Neuronal stem cell (in vitro differentiated cells): Measurements from ENCODE around the gene TMEM207.

ENCODE experiments used
- DNase-seq: peaks from one replicate; pipeline ENCODE4 v3.0.0-alpha.2; 2013; ENCODE audit warnings: low spot score
- H2AFZ ChIP-seq: one replicate; pipeline ENCODE4 v1.6.1; 2013; ENCODE audit warnings: mild to moderate bottlenecking, low read length, inconsistent platforms
- H2AK5ac ChIP-seq: 2 replicates; pipeline ENCODE4 v1.6.1; 2013; ENCODE audit warnings: low read depth, mild to moderate bottlenecking, inconsistent platforms, low read length, moderate library complexity, mixed read lengths
- H2BK120ac ChIP-seq: 2 replicates; pipeline ENCODE4 v1.6.1; 2013; ENCODE audit warnings: low read depth, mild to moderate bottlenecking, inconsistent platforms, low read length, moderate library complexity, mixed read lengths
- H2BK12ac ChIP-seq: one replicate; pipeline ENCODE4 v1.6.1; 2013; ENCODE audit warnings: low read length, inconsistent platforms
- H2BK15ac ChIP-seq: 2 replicates; pipeline ENCODE4 v1.6.1; 2013; ENCODE audit warnings: mild to moderate bottlenecking, low read length, inconsistent platforms, mixed read lengths
- H2BK5ac ChIP-seq: one replicate; pipeline ENCODE4 v1.6.1; 2013; ENCODE audit warnings: inconsistent platforms, mild to moderate bottlenecking, low read length, moderate library complexity
- H3K14ac ChIP-seq: one replicate; pipeline ENCODE4 v1.6.1; 2013; ENCODE audit warnings: low read length, inconsistent platforms
- H3K18ac ChIP-seq: 2 replicates; pipeline ENCODE4 v1.6.1; 2013; ENCODE audit warnings: low read length, inconsistent platforms
- H3K23ac ChIP-seq: 2 replicates; pipeline ENCODE4 v1.6.1; 2013; ENCODE audit warnings: low read depth, mild to moderate bottlenecking, mixed read lengths, low read length, inconsistent platforms; ENCODE audit not compliant: poor library complexity
- H3K27ac ChIP-seq: replicated peaks from 3 replicates; pipeline ENCODE4 v1.5.1; 2013; ENCODE audit warnings: low read length, inconsistent platforms
- H3K27me3 ChIP-seq, 3 experiments: 2 replicates each; pipeline ENCODE4 v1.6.1; 2013; ENCODE audit warnings: low read length in 3 of 3, mild to moderate bottlenecking in 2 of 3, inconsistent platforms in 1 of 3, low read depth in 1 of 3, mixed read lengths in 1 of 3, moderate library complexity in 1 of 3; ENCODE audit not compliant: control insufficient read depth in 3 of 3, insufficient read depth in 3 of 3
- H3K36me3 ChIP-seq, 2 donors: replicated peaks in 1 of 2; 2 replicates each; pipeline ENCODE4 v1.6.1; 2013; ENCODE audit warnings: low read length in 2 of 2; ENCODE audit not compliant: control insufficient read depth in 2 of 2, insufficient read depth in 2 of 2
- H3K4ac ChIP-seq: 2 replicates; pipeline ENCODE4 v1.6.1; 2013; ENCODE audit warnings: inconsistent platforms, mild to moderate bottlenecking, low read length, moderate library complexity
- H3K4me1 ChIP-seq, 2 donors: 1 replicate in 1 of 2; 2 replicates in 1 of 2; pipeline ENCODE4 v1.6.1; 2013; ENCODE audit warnings: low read length in 2 of 2, low read depth in 1 of 2; ENCODE audit not compliant: control insufficient read depth in 2 of 2, insufficient read depth in 1 of 2
- H3K4me2 ChIP-seq: one replicate; pipeline ENCODE4 v1.6.1; 2013; ENCODE audit warnings: mild to moderate bottlenecking, low read length, inconsistent platforms; ENCODE audit not compliant: insufficient read depth, poor library complexity, severe bottlenecking
- H3K4me3 ChIP-seq, 2 donors: 2 replicates each; pipeline ENCODE4 v1.5.1; 2013; ENCODE audit warnings: low read length in 2 of 2, mild to moderate bottlenecking in 2 of 2, inconsistent platforms in 1 of 2, moderate library complexity in 1 of 2
- H3K79me1 ChIP-seq: one replicate; pipeline ENCODE4 v1.6.1; 2013; ENCODE audit warnings: low read depth, mild to moderate bottlenecking, inconsistent platforms, low read length, moderate library complexity
- H3K9ac ChIP-seq: one replicate; pipeline ENCODE4 v1.6.1; 2013; ENCODE audit warnings: mild to moderate bottlenecking, low read depth, low read length, inconsistent platforms; ENCODE audit not compliant: poor library complexity
- H3K9me3 ChIP-seq, 2 donors: replicated peaks in 1 of 2; 2 replicates each; pipeline versions ENCODE3 to v1.6.1; 2013; ENCODE audit warnings: low read length in 2 of 2, mild to moderate bottlenecking in 2 of 2, inconsistent platforms in 1 of 2, low read depth in 1 of 2, mixed read lengths in 1 of 2, moderate library complexity in 1 of 2; ENCODE audit not compliant: control insufficient read depth in 2 of 2, insufficient read depth in 1 of 2
- H4K8ac ChIP-seq: one replicate; pipeline ENCODE4 v1.6.1; 2013; ENCODE audit warnings: low read depth, mild to moderate bottlenecking, inconsistent platforms, low read length, moderate library complexity
- H4K91ac ChIP-seq: one replicate; pipeline ENCODE4 v1.6.1; 2013; ENCODE audit warnings: low read length, low read depth, mild to moderate bottlenecking, inconsistent platforms; ENCODE audit not compliant: poor library complexity
- WGBS, 2 donors: extraction: QIAGEN DNeasy Blood & Tissue Kit; methylation state at CpG; one replicate each; pipeline ENCODE4 v1.1.7; 2013; ENCODE audit warnings: missing lambda C conversion rate in 2 of 2, mixed read lengths in 1 of 2; ENCODE audit not compliant: insufficient read length in 2 of 2, insufficient replicate concordance in 1 of 2; ENCODE audit errors: extremely low coverage in 2 of 2; 5-methylcytosine and 5-hydroxymethylcytosine counted together

Gene TMEM207

GRCh38 chr3:190433626-190434025 lies 16.1 kb downstream of the TMEM207 start:
- H3K4me3 ChIP-seq = no peak overlapping the region
- no peaks in the 10 kb centered on the region for H3K36me3 ChIP-seq
- WGBS, 2 donors = no CpG with 5 or more reads among the region's 4 CpGs
- H3K4me1 ChIP-seq = no peaks in the 10 kb centered on the region
- H2BK12ac ChIP-seq = no peak overlapping the region
- no peak for DNase-seq
- H2BK5ac ChIP-seq = no peak overlapping the region
- no peak overlapping the region for H3K27ac ChIP-seq
- no peaks in the 10 kb centered on the region for H3K79me1 ChIP-seq
- H2AFZ ChIP-seq = no peak overlapping the region
- no peak overlapping the region for H3K4ac ChIP-seq
- H4K91ac ChIP-seq = no peak overlapping the region
- no peak overlapping the region for H3K9ac ChIP-seq
- H2BK15ac ChIP-seq = no peak overlapping the region
- peaks cover 0 to 2% (median 0%) of the 10 kb centered on the region in 3 experiments for H3K27me3 ChIP-seq
- H3K18ac ChIP-seq = no peak overlapping the region
- no peaks in the 10 kb centered on the region for H3K9me3 ChIP-seq
- no peak overlapping the region for H2AK5ac ChIP-seq
- no peak overlapping the region for H3K23ac ChIP-seq
- no peak overlapping the region for H2BK120ac ChIP-seq
- no peak overlapping the region for H3K4me2 ChIP-seq
- no peak overlapping the region for H4K8ac ChIP-seq
- no peak overlapping the region for H3K14ac ChIP-seq

DNA sequence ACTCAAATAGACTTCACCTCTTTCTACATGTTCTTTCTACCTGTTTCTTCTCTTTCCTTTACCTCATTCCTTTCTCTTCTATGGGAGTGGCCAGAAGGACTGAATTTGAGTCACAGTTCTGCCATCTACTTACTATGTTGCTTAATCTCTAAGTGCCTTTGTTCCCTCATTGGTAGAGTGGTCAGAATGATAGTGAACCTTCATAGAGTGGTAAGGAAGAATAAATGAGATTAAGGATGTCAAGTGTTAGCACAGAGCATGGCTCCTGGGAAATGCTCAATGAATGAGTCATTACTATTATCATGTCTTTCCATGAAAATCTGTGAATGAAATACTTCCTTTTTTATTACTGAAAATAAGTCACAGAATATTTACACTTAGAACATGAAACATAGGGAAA lies 17.5 kb downstream of the TMEM207 start:
- Histone ChIP-seq H3K27ac (no peak overlapping the region), H3K18ac (no peak overlapping the region), H4K8ac (no peak overlapping the region)

DNA sequence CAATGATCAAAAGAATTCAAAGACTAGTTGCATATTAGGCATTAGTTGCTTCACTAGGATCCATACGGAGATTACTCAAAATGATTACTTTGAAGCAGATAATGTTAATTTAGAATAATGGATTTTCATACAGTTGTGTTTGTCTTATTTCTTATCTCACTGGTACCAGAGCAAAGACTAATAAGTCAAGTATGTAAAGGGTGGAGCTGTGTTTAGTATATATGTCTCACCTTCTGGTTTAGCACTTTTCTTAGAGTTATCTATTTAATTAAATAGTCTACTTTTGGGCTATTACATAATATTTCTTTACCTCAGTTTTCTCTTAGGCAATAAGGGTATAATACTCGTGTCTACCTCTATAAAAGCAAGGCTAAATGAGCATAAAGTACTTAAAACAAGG lies 18.8 kb downstream of the TMEM207 start:
- Histone ChIP-seq H2BK120ac (no peak overlapping the region), H3K36me3 (no peaks in the 10 kb centered on the region), H3K9ac (no peak overlapping the region), H3K27ac (no peak overlapping the region), H2BK5ac (no peak overlapping the region), H3K4ac (no peak overlapping the region), H3K4me1 (no peaks in the 10 kb centered on the region), H3K9me3 (no peaks in the 10 kb centered on the region), H3K27me3 (peaks cover 0 to 6% (median 0%) of the 10 kb centered on the region in 3 experiments), H3K79me1 (no peaks in the 10 kb centered on the region), H3K23ac (no peak overlapping the region), H3K4me2 (no peak overlapping the region), H3K4me3 (no peak overlapping the region), H3K14ac (no peak overlapping the region), H2AK5ac (no peak overlapping the region), H2BK12ac (no peak overlapping the region), H4K91ac (no peak overlapping the region), H3K18ac (no peak overlapping the region), H2BK15ac (no peak overlapping the region), H2AFZ (no peak overlapping the region), H4K8ac (no peak overlapping the region)
- no peak for DNase-seq
- no CpG with 5 or more reads among the region's 2 CpGs for WGBS, 2 donors

More for the DNA sequence above, 17.5 kb downstream of the TMEM207 start:
- Histone ChIP-seq H3K9me3 (no peaks in the 10 kb centered on the region), H2BK5ac (no peak overlapping the region), H3K79me1 (no peaks in the 10 kb centered on the region), H3K14ac (no peak overlapping the region), H2BK12ac (no peak overlapping the region), H3K9ac (no peak overlapping the region), H2BK120ac (no peak overlapping the region), H3K4me1 (no peaks in the 10 kb centered on the region), H4K91ac (no peak overlapping the region), H3K27me3 (peaks cover 0 to 6% (median 0%) of the 10 kb centered on the region in 3 experiments), H3K4me3 (no peak overlapping the region), H3K36me3 (no peaks in the 10 kb centered on the region), H2AFZ (no peak overlapping the region), H3K4ac (no peak overlapping the region), H2AK5ac (no peak overlapping the region), H2BK15ac (no peak overlapping the region), H3K4me2 (no peak overlapping the region), H3K23ac (no peak overlapping the region)
- DNase-seq = no peak

GRCh38 chr3:190429681-190430080 lies 20.0 kb downstream of the TMEM207 start:
- H3K4me2 ChIP-seq = no peak overlapping the region
- no peak overlapping the region for H3K23ac ChIP-seq
- no peak overlapping the region for H2BK5ac ChIP-seq
- no CpG with 5 or more reads among the region's 2 CpGs for WGBS, 2 donors
- no peak overlapping the region for H3K14ac ChIP-seq
- no peak overlapping the region for H3K4me3 ChIP-seq
- H2AK5ac ChIP-seq = no peak overlapping the region
- no peak overlapping the region for H3K18ac ChIP-seq
- no peaks in the 10 kb centered on the region for H3K9me3 ChIP-seq
- no peak overlapping the region for H3K4ac ChIP-seq
- no peak overlapping the region for H2BK12ac ChIP-seq
- DNase-seq = no peak
- no peaks in the 10 kb centered on the region for H3K4me1 ChIP-seq
- no peak overlapping the region for H2BK120ac ChIP-seq
- H4K8ac ChIP-seq = no peak overlapping the region
- H3K27ac ChIP-seq = no peak overlapping the region
- no peak overlapping the region for H2AFZ ChIP-seq
- no peak overlapping the region for H2BK15ac ChIP-seq
- no peaks in the 10 kb centered on the region for H3K36me3 ChIP-seq
- no peak overlapping the region for H3K9ac ChIP-seq
- H4K91ac ChIP-seq = no peak overlapping the region
- peaks cover 0 to 6% (median 0%) of the 10 kb centered on the region in 3 experiments for H3K27me3 ChIP-seq
- no peaks in the 10 kb centered on the region for H3K79me1 ChIP-seq
